B cell (primary cell): Measurements from ENCODE around the gene WNT3A.

Experiments
- CTCF ChIP-seq: fragments of 200-600 bp; IDR thresholded peaks from one replicate; pipeline ENCODE4 v1.8.0; 2022; ENCODE audit warnings: antibody characterized with exemption, mild to moderate bottlenecking
- EZH2 ChIP-seq: IDR thresholded peaks from 2 replicates; pipeline ENCODE4 v1.6.1; 2012; ENCODE audit warnings: borderline replicate concordance, low read depth, mild to moderate bottlenecking, moderate library complexity, low read length; ENCODE audit not compliant: insufficient read depth, poor library complexity, severe bottlenecking

GRCh38 chr1:228004331-228004855 is 2.4 kb upstream of the WNT3A start:
- TF ChIP-seq CTCF (no peak), EZH2 (no peak)
